H1 (cell line): ENCODE results near the gene PARD3. TPM values are rescaled to one million over a fixed set of nuclear protein-coding genes. Genes with fewer than 3 reads are reported as not detected.

Experiments
- CBX8 ChIP-seq: fragments of 300-800, 300-1000 bp; sonication (generic); IDR thresholded peaks from 2 replicates; pipeline ENCODE4 v1.7.1; 2016; ENCODE audit warnings: low read depth, low read length, borderline replicate concordance
- CTBP2 ChIP-seq: IDR thresholded peaks from 2 replicates; pipeline ENCODE4 v1.7.0; 2011; ENCODE audit warnings: borderline replicate concordance, mild to moderate bottlenecking, moderate library complexity, mixed read lengths, low read length; ENCODE audit not compliant: insufficient read depth, insufficient read length
- HDAC2 ChIP-seq, 2 experiments: fragments of 300-600 bp in 1 of 2; sonication (generic) in 1 of 2; IDR thresholded peaks; 2 replicates each; pipeline ENCODE4 v1.6.1; 2011 to 2012; ENCODE audit warnings: low read depth in 2 of 2, low read length in 2 of 2, mild to moderate bottlenecking in 2 of 2, moderate library complexity in 2 of 2, borderline replicate concordance in 1 of 2, inconsistent platforms in 1 of 2
- JUN ChIP-seq: IDR thresholded peaks from 2 replicates; pipeline ENCODE4 v1.6.1; 2011; ENCODE audit warnings: low read depth, mild to moderate bottlenecking, improper control_type of control experiment, low read length
- KDM4A ChIP-seq: IDR thresholded peaks from one replicate; pipeline ENCODE4 v1.7.1; 2012; ENCODE audit warnings: low read depth, mild to moderate bottlenecking, moderate library complexity, low read length, inconsistent platforms; ENCODE audit not compliant: severe bottlenecking
- PHF8 ChIP-seq: fragments of 200-600 bp; sonication (generic); conservative IDR thresholded peaks from 2 replicates; pipeline ENCODE4 v1.7.1; 2012; ENCODE audit warnings: low read depth, mild to moderate bottlenecking, inconsistent platforms, low read length, moderate library complexity
- POLR2AphosphoS5 ChIP-seq: IDR thresholded peaks from 2 replicates; pipeline ENCODE4 v1.6.1; 2011; ENCODE audit warnings: low read depth, low read length
- SAP30 ChIP-seq: fragments of 300-600 bp; sonication (generic); IDR thresholded peaks from 2 replicates; pipeline ENCODE4 v1.7.1; 2012; ENCODE audit warnings: low read length, moderate library complexity, mild to moderate bottlenecking, inconsistent platforms; ENCODE audit not compliant: insufficient read depth, insufficient replicate concordance
- TBP ChIP-seq: IDR thresholded peaks from 2 replicates; pipeline ENCODE4 v1.6.1; 2011; ENCODE audit warnings: low read depth, low read length, improper control_type of control experiment
- polyA plus RNA-seq, 7 experiments: library from polyadenylated mRNA; depleted of rRNA in 3 of 7; stranded (reverse) in 5 of 7; unstranded in 2 of 7; fragments of >200 nt in 5 of 7; fragments of 200-250 nt in 2 of 7; gene quantifications; 1 replicate in 5 of 7; 2 replicates in 1 of 7; 4 replicates in 1 of 7; pipeline versions ENCODE4 v1.2.1 to v1.2.3, GENCODE V29; 2011 to 2013; ENCODE audit warnings: missing spikeins in 2 of 7, mixed read lengths in 2 of 7
- total RNA-seq: library from RNA; stranded (reverse); fragmentation: NEBNext Ultra II Directional; extraction: Animal tissue kit (Norgen Biotek cat#: 25700); gene quantifications from 2 replicates; pipeline ENCODE4 v1.2.1, GENCODE V29; 2021
- TF ChIP-seq, protein P1 (sequence below): fragments of 300-600 bp; sonication (generic); IDR thresholded peaks from 2 replicates; pipeline ENCODE4 v1.7.1; 2012; ENCODE audit warnings: low read length, moderate library complexity, mild to moderate bottlenecking, inconsistent platforms; ENCODE audit not compliant: insufficient replicate concordance
- TF ChIP-seq, protein P2 (sequence below): IDR thresholded peaks from 2 replicates; pipeline ENCODE4 v1.6.1; 2012; ENCODE audit warnings: inconsistent platforms

Gene PARD3
- total and polyA plus RNA-seq, 2 of the 8 experiments (the other 6 are each of a cell fraction or from before 2014, with no cell fraction given) = 19.7 to 49.1 TPM

DNA sequence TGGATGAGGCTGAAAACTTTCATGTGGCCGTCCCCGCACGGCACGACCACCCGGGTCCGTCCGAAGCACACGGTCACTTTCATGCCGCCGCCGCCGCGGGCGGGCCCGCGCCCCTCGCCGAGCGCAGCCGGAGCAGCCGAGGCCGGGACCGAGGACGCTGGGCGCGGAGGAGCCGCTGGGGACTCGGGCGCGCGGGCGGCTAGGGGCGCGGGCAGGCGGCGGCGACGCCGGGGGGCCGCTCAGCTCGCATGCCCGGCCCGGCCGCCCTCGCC lies 247 bp downstream of the PARD3 start (continued):
- TF ChIP-seq, protein P1, sequence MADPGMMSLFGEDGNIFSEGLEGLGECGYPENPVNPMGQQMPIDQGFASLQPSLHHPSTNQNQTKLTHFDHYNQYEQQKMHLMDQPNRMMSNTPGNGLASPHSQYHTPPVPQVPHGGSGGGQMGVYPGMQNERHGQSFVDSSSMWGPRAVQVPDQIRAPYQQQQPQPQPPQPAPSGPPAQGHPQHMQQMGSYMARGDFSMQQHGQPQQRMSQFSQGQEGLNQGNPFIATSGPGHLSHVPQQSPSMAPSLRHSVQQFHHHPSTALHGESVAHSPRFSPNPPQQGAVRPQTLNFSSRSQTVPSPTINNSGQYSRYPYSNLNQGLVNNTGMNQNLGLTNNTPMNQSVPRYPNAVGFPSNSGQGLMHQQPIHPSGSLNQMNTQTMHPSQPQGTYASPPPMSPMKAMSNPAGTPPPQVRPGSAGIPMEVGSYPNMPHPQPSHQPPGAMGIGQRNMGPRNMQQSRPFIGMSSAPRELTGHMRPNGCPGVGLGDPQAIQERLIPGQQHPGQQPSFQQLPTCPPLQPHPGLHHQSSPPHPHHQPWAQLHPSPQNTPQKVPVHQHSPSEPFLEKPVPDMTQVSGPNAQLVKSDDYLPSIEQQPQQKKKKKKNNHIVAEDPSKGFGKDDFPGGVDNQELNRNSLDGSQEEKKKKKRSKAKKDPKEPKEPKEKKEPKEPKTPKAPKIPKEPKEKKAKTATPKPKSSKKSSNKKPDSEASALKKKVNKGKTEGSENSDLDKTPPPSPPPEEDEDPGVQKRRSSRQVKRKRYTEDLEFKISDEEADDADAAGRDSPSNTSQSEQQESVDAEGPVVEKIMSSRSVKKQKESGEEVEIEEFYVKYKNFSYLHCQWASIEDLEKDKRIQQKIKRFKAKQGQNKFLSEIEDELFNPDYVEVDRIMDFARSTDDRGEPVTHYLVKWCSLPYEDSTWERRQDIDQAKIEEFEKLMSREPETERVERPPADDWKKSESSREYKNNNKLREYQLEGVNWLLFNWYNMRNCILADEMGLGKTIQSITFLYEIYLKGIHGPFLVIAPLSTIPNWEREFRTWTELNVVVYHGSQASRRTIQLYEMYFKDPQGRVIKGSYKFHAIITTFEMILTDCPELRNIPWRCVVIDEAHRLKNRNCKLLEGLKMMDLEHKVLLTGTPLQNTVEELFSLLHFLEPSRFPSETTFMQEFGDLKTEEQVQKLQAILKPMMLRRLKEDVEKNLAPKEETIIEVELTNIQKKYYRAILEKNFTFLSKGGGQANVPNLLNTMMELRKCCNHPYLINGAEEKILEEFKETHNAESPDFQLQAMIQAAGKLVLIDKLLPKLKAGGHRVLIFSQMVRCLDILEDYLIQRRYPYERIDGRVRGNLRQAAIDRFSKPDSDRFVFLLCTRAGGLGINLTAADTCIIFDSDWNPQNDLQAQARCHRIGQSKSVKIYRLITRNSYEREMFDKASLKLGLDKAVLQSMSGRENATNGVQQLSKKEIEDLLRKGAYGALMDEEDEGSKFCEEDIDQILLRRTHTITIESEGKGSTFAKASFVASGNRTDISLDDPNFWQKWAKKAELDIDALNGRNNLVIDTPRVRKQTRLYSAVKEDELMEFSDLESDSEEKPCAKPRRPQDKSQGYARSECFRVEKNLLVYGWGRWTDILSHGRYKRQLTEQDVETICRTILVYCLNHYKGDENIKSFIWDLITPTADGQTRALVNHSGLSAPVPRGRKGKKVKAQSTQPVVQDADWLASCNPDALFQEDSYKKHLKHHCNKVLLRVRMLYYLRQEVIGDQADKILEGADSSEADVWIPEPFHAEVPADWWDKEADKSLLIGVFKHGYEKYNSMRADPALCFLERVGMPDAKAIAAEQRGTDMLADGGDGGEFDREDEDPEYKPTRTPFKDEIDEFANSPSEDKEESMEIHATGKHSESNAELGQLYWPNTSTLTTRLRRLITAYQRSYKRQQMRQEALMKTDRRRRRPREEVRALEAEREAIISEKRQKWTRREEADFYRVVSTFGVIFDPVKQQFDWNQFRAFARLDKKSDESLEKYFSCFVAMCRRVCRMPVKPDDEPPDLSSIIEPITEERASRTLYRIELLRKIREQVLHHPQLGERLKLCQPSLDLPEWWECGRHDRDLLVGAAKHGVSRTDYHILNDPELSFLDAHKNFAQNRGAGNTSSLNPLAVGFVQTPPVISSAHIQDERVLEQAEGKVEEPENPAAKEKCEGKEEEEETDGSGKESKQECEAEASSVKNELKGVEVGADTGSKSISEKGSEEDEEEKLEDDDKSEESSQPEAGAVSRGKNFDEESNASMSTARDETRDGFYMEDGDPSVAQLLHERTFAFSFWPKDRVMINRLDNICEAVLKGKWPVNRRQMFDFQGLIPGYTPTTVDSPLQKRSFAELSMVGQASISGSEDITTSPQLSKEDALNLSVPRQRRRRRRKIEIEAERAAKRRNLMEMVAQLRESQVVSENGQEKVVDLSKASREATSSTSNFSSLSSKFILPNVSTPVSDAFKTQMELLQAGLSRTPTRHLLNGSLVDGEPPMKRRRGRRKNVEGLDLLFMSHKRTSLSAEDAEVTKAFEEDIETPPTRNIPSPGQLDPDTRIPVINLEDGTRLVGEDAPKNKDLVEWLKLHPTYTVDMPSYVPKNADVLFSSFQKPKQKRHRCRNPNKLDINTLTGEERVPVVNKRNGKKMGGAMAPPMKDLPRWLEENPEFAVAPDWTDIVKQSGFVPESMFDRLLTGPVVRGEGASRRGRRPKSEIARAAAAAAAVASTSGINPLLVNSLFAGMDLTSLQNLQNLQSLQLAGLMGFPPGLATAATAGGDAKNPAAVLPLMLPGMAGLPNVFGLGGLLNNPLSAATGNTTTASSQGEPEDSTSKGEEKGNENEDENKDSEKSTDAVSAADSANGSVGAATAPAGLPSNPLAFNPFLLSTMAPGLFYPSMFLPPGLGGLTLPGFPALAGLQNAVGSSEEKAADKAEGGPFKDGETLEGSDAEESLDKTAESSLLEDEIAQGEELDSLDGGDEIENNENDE = no peak
- TF ChIP-seq SAP30 (no peak), TBP (no peak), POLR2AphosphoS5 (no peak), HDAC2 (IDR thresholded peaks at IDR 0.05; ENCODE audit: borderline replicate concordance in 1 of 2, low read depth in 2 of 2, low read length in 2 of 2) (no peak), CBX8 (no peak), CTBP2 (no peak), KDM4A (peak; percentile 4), JUN (no peak), PHF8 (peak; percentile 56)
- TF ChIP-seq, protein P2, sequence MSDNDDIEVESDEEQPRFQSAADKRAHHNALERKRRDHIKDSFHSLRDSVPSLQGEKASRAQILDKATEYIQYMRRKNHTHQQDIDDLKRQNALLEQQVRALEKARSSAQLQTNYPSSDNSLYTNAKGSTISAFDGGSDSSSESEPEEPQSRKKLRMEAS = peak; percentile 31; the same call in 1 of the 2 replicates
